ENCODE results near the gene HOXD8. TPM values are rescaled to one million over a fixed set of nuclear protein-coding genes. Genes with fewer than 3 reads are reported as not detected.

The HOXD8 gene
- total RNA-seq, 1 donor = 3.3 TPM

DNA sequence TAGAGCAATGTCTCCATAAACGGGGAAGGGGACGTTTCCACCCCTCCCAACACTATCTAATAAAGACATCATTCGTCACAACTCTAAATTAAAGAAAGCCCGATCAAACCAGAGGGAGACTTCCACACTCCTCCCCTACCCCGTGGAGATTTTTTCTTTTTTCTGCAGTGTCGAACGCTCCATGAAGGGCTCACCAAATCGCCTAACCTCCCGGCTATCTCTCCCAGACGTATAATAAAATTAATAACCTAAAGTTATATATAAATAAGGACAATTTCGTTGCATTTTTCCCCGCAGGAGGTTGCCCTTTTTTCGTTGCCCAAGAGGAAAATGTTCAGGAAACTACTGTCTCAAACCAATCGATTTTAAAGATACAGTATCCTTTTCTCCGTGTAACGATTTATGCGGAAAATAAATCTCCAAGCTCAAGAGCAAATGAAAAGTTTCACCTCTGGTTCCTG is 48.1 kb upstream of the HOXD8 start:
- DNase-seq (ENCODE audit: insufficient read length, low spot score, missing footprints) = peak; percentile 85
- H3K27me3 ChIP-seq (ENCODE audit: insufficient read depth, low read length) = peaks cover 97% of the 10 kb centered on the region

GRCh38 chr2:176081837-176082524 is 47.5 kb upstream of the HOXD8 start:
- H3K36me3 ChIP-seq (ENCODE audit: insufficient read depth, low read length) = no peaks in the 10 kb centered on the region
- H3K27me3 ChIP-seq (ENCODE audit: insufficient read depth, low read length) = peaks cover 97% of the 10 kb centered on the region
- H3K27ac ChIP-seq (ENCODE audit: low read depth, low read length) = no peak overlapping the region
- no peak overlapping the region for H3K4me3 ChIP-seq (ENCODE audit: insufficient read depth, low read length)
- H3K4me2 ChIP-seq (ENCODE audit: insufficient read depth, low read length) = no peak overlapping the region
- no peaks in the 10 kb centered on the region for H3K79me2 ChIP-seq (ENCODE audit: insufficient read depth, low read length)
- H3K9me3 ChIP-seq (ENCODE audit: low read depth, low read length) = no peaks in the 10 kb centered on the region
- TF ChIP-seq, protein P1, sequence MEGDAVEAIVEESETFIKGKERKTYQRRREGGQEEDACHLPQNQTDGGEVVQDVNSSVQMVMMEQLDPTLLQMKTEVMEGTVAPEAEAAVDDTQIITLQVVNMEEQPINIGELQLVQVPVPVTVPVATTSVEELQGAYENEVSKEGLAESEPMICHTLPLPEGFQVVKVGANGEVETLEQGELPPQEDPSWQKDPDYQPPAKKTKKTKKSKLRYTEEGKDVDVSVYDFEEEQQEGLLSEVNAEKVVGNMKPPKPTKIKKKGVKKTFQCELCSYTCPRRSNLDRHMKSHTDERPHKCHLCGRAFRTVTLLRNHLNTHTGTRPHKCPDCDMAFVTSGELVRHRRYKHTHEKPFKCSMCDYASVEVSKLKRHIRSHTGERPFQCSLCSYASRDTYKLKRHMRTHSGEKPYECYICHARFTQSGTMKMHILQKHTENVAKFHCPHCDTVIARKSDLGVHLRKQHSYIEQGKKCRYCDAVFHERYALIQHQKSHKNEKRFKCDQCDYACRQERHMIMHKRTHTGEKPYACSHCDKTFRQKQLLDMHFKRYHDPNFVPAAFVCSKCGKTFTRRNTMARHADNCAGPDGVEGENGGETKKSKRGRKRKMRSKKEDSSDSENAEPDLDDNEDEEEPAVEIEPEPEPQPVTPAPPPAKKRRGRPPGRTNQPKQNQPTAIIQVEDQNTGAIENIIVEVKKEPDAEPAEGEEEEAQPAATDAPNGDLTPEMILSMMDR (IDR thresholded peaks at IDR 0.05; ENCODE audit: extremely low read depth, low read depth, low read length) = no peak
- H4K20me1 ChIP-seq (ENCODE audit: insufficient read depth, low read length) = no peaks in the 10 kb centered on the region
- H2AFZ ChIP-seq (ENCODE audit: low read length) = no peak overlapping the region
- peak; percentile 93 for DNase-seq (ENCODE audit: insufficient read length, low spot score, missing footprints)
- no peaks in the 10 kb centered on the region for H3K4me1 ChIP-seq (ENCODE audit: insufficient read depth, low read length)

More for the DNA sequence above, 48.1 kb upstream of the HOXD8 start:
- H3K4me2 ChIP-seq (ENCODE audit: insufficient read depth, low read length) = no peak overlapping the region
- no peak overlapping the region for H2AFZ ChIP-seq (ENCODE audit: low read length)
- no peaks in the 10 kb centered on the region for H3K4me1 ChIP-seq (ENCODE audit: insufficient read depth, low read length)
- no peaks in the 10 kb centered on the region for H3K9me3 ChIP-seq (ENCODE audit: low read depth, low read length)
- H3K4me3 ChIP-seq (ENCODE audit: insufficient read depth, low read length) = no peak overlapping the region
- H3K79me2 ChIP-seq (ENCODE audit: insufficient read depth, low read length) = no peaks in the 10 kb centered on the region
- H4K20me1 ChIP-seq (ENCODE audit: insufficient read depth, low read length) = no peaks in the 10 kb centered on the region
- TF ChIP-seq, protein P1 (IDR thresholded peaks at IDR 0.05; ENCODE audit: extremely low read depth, low read depth, low read length) = no peak
- H3K36me3 ChIP-seq (ENCODE audit: insufficient read depth, low read length) = no peaks in the 10 kb centered on the region
- no peak overlapping the region for H3K27ac ChIP-seq (ENCODE audit: low read depth, low read length)

- Histone ChIP-seq H2AFZ (ENCODE audit: low read length) (no peak overlapping the region), H4K20me1 (ENCODE audit: insufficient read depth, low read length) (no peaks in the 10 kb centered on the region), H3K4me1 (ENCODE audit: insufficient read depth, low read length) (no peaks in the 10 kb centered on the region), H3K4me2 (ENCODE audit: insufficient read depth, low read length) (no peak overlapping the region), H3K36me3 (ENCODE audit: insufficient read depth, low read length) (no peaks in the 10 kb centered on the region), H3K9me3 (ENCODE audit: low read depth, low read length) (no peaks in the 10 kb centered on the region), H3K27ac (ENCODE audit: low read depth, low read length) (no peak overlapping the region), H3K79me2 (ENCODE audit: insufficient read depth, low read length) (no peaks in the 10 kb centered on the region), H3K4me3 (ENCODE audit: insufficient read depth, low read length) (no peak overlapping the region), H3K27me3 (ENCODE audit: insufficient read depth, low read length) (peaks cover 97% of the 10 kb centered on the region)
- TF ChIP-seq, protein P1 (IDR thresholded peaks at IDR 0.05; ENCODE audit: extremely low read depth, low read depth, low read length) = no peak
- DNase-seq (ENCODE audit: insufficient read length, low spot score, missing footprints) = peak; percentile 79
Observed at GRCh38 chr2:176082525-176082823, 47.0 kb upstream of the HOXD8 start.

DNA sequence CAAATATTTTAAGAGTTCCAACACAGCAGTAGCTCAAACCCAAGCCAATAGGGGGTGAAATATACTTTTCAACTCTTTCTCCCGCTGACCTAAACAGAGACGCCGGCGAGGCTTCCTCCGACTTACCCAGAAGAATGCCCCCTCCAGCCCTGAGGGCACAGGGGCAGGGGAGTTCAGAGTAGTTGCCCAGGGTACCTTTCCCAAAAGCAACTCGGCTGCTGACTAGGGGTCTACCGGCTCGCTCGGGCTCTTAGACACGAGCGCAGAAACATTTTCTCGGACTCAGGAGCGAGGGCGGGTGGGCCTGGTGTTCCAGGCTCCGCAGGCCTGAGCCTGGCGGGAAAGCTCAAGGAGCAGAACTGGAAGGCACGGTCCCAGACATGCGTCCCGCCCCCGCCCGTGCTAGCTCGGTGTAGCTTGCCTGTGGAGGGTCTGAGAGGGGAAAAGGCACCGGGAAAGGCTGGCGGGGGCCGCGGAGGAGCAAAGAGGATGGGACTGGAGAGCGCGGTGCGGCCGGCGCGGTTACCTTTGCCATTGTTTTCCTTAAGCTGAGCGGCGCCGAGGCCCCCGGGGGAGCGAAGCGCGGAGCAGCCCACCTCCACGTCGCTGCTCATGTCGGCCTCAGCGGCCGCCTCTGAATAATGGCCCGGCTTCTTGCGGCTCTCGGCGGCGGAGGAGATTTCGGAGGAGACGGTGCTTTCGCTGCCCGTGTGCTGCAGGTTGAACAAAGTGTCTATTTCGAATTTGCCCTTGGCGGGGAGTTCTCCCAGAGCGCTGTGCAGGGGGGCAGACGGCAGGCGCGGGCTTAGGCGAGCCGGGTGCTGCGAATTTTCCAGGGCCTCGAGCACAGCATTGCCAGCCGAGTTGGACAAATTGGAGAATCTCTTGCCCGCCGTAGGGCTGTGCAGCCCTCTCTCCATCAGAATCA is 46.4 kb upstream of the HOXD8 start:
- Histone ChIP-seq H3K36me3 (ENCODE audit: insufficient read depth, low read length) (no peaks in the 10 kb centered on the region), H4K20me1 (ENCODE audit: insufficient read depth, low read length) (no peaks in the 10 kb centered on the region), H3K79me2 (ENCODE audit: insufficient read depth, low read length) (no peaks in the 10 kb centered on the region), H2AFZ (ENCODE audit: low read length) (no peak overlapping the region), H3K4me1 (ENCODE audit: insufficient read depth, low read length) (no peaks in the 10 kb centered on the region), H3K4me2 (ENCODE audit: insufficient read depth, low read length) (no peak overlapping the region), H3K4me3 (ENCODE audit: insufficient read depth, low read length) (no peak overlapping the region), H3K27ac (ENCODE audit: low read depth, low read length) (no peak overlapping the region), H3K27me3 (ENCODE audit: insufficient read depth, low read length) (peaks cover 97% of the 10 kb centered on the region), H3K9me3 (ENCODE audit: low read depth, low read length) (no peaks in the 10 kb centered on the region)
- TF ChIP-seq, protein P1 (IDR thresholded peaks at IDR 0.05; ENCODE audit: extremely low read depth, low read depth, low read length) = no peak
- DNase-seq (ENCODE audit: insufficient read length, low spot score, missing footprints) = peak; percentile 82
